HFF-Myc (cell line): Measurements from ENCODE around the gene WDR70.
"Not testable (repeated sequence)": the region's sequence is repeated elsewhere in the genome, so short reads cannot be mapped to it uniquely, and the experiment has no call there.

Experiments used
- DNase-seq: peaks from one replicate; pipeline ENCODE4 v3.0.0-alpha.2; 2011; ENCODE audit warnings: low read depth; ENCODE audit errors: extremely low read depth
- H3K4me3 ChIP-seq: replicated peaks from 2 replicates; pipeline ENCODE4 v1.5.1; 2011; ENCODE audit warnings: low read depth, mild to moderate bottlenecking, control low read depth, low read length
- CTCF ChIP-seq: IDR thresholded peaks from 2 replicates; pipeline ENCODE4 v1.5.1; 2012; ENCODE audit warnings: mild to moderate bottlenecking, low read depth, low read length, control low read depth; ENCODE audit errors: missing control alignments

Gene WDR70

GRCh38 chr5:37601163-37601562 lies 222.0 kb downstream of the WDR70 start:
- TF ChIP-seq CTCF = no peak
- H3K4me3 ChIP-seq = no peak overlapping the region
- no peak for DNase-seq

GRCh38 chr5:37603072-37603471 lies 224.0 kb downstream of the WDR70 start:
- TF ChIP-seq CTCF = no peak
- no peak overlapping the region for H3K4me3 ChIP-seq
- DNase-seq = no peak

GRCh38 chr5:37604290-37604689 lies 225.2 kb downstream of the WDR70 start:
- H3K4me3 ChIP-seq = no peak overlapping the region
- TF ChIP-seq CTCF = no peak
- no peak for DNase-seq

- no peak for TF ChIP-seq CTCF
- no peak for DNase-seq
- no peak overlapping the region for H3K4me3 ChIP-seq
Measured at GRCh38 chr5:37606148-37606547, 227.0 kb downstream of the WDR70 start.

GRCh38 chr5:37606632-37607248 lies 227.6 kb downstream of the WDR70 start:
- no peak overlapping the region for H3K4me3 ChIP-seq
- no peak for TF ChIP-seq CTCF
- no peak for DNase-seq

GRCh38 chr5:37615184-37615583 lies 236.1 kb downstream of the WDR70 start:
- TF ChIP-seq CTCF = no peak
- peak; percentile 58 for DNase-seq
- H3K4me3 ChIP-seq = no peak overlapping the region

GRCh38 chr5:37619353-37619752 lies 240.2 kb downstream of the WDR70 start:
- no peak overlapping the region for H3K4me3 ChIP-seq
- TF ChIP-seq CTCF = no peak
- no peak for DNase-seq

- not testable (repeated sequence) for DNase-seq, H3K4me3 ChIP-seq
Measured at GRCh38 chr5:37622354-37622753, 243.2 kb downstream of the WDR70 start.
